WI38 (cell line): ENCODE data around the gene PAFAH2.

Experiments
- H3K4me3 ChIP-seq: 2 replicates; pipeline ENCODE4 v1.5.1; 2011; ENCODE audit warnings: low read depth, mild to moderate bottlenecking, control low read depth, low read length
- TF ChIP-seq, protein P1 (sequence below): IDR thresholded peaks from 2 replicates; pipeline ENCODE4 v1.5.1; 2012; ENCODE audit warnings: low read depth, mild to moderate bottlenecking, control low read depth, low read length

PAFAH2 gene

GRCh38 chr1:26009796-26010447, 12.1 kb upstream of the PAFAH2 start:
- TF ChIP-seq, protein P1, sequence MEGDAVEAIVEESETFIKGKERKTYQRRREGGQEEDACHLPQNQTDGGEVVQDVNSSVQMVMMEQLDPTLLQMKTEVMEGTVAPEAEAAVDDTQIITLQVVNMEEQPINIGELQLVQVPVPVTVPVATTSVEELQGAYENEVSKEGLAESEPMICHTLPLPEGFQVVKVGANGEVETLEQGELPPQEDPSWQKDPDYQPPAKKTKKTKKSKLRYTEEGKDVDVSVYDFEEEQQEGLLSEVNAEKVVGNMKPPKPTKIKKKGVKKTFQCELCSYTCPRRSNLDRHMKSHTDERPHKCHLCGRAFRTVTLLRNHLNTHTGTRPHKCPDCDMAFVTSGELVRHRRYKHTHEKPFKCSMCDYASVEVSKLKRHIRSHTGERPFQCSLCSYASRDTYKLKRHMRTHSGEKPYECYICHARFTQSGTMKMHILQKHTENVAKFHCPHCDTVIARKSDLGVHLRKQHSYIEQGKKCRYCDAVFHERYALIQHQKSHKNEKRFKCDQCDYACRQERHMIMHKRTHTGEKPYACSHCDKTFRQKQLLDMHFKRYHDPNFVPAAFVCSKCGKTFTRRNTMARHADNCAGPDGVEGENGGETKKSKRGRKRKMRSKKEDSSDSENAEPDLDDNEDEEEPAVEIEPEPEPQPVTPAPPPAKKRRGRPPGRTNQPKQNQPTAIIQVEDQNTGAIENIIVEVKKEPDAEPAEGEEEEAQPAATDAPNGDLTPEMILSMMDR, result no peak
- H3K4me3 ChIP-seq, result no peak overlapping the region

DNA sequence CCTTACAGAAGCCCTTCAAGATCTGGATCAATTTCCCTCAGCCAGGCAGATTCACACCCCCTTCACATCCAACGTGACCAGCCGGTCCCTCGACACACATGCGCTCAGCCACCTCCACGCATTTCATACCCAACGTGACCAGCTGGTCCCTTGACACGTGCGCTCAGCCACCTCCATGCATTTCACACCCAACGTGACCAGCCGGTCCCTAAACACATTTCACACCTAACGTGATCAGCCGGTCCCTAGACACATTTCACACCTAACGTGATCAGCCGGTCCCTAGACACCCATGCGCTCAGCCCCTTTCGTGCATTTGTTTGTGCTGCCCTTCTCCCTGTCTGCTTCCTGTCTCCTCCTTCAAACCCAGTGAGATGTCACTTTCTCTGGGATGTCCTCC, 8.8 kb upstream of the PAFAH2 start:
- TF ChIP-seq, protein P1, result no peak
- no peak overlapping the region for H3K4me3 ChIP-seq

GRCh38 chr1:26005434-26006105, 7.7 kb upstream of the PAFAH2 start:
- TF ChIP-seq, protein P1, result no peak
- H3K4me3 ChIP-seq, result no peak overlapping the region

- TF ChIP-seq, protein P1, result no peak
- H3K4me3 ChIP-seq, result no peak overlapping the region
These were observed 5.9 kb upstream of the PAFAH2 start for GRCh38 chr1:26003756-26004155.

GRCh38 chr1:26003262-26003661, 5.4 kb upstream of the PAFAH2 start:
- no peak overlapping the region for H3K4me3 ChIP-seq
- TF ChIP-seq, protein P1, result no peak

- no peak overlapping the region for H3K4me3 ChIP-seq
- TF ChIP-seq, protein P1, result no peak
These were observed 1.4 kb upstream of the PAFAH2 start for GRCh38 chr1:25999041-25999800.
